GM18499 (cell line): ENCODE data around the gene CFAP97.
"Not testable (repeated sequence)": the region's sequence is repeated elsewhere in the genome, so short reads cannot be mapped to it uniquely, and the experiment has no call there.

Experiments
- ATAC-seq: cut with Tn5 transposase; IDR thresholded peaks from one replicate; pipeline ENCODE4 v1.9.1; 2021; ENCODE audit warnings: moderate number of reproducible peaks; ENCODE audit not compliant: insufficient read depth, unreplicated experiment

CFAP97 gene

GRCh38 chr4:185224597-185224996 is 20.8 kb upstream of the CFAP97 start:
- ATAC-seq, result no peak

- ATAC-seq, result no peak
Observed at GRCh38 chr4:185222598-185222997, 18.8 kb upstream of the CFAP97 start.

- no peak for ATAC-seq
Observed at GRCh38 chr4:185221912-185222311, 18.1 kb upstream of the CFAP97 start.

GRCh38 chr4:185221491-185221890 is 17.7 kb upstream of the CFAP97 start:
- no peak for ATAC-seq

- ATAC-seq, result peak; percentile 44
Observed at GRCh38 chr4:185219551-185220344, 15.9 kb upstream of the CFAP97 start.

- ATAC-seq, result no peak
Observed at GRCh38 chr4:185218312-185218711, 14.5 kb upstream of the CFAP97 start.

- no peak for ATAC-seq
Observed at GRCh38 chr4:185217408-185217975, 13.7 kb upstream of the CFAP97 start.

GRCh38 chr4:185215261-185215660 is 11.5 kb upstream of the CFAP97 start:
- no peak for ATAC-seq

GRCh38 chr4:185213877-185214276 is 10.1 kb upstream of the CFAP97 start:
- ATAC-seq, result peak; percentile 56

GRCh38 chr4:185212581-185212980 is 8.8 kb upstream of the CFAP97 start:
- no peak for ATAC-seq

- ATAC-seq, result no peak
Observed at GRCh38 chr4:185211641-185212040, 7.8 kb upstream of the CFAP97 start.

- no peak for ATAC-seq
Observed at GRCh38 chr4:185211035-185211434, 7.2 kb upstream of the CFAP97 start.

- no peak for ATAC-seq
Observed at GRCh38 chr4:185210102-185210981, 6.5 kb upstream of the CFAP97 start.

GRCh38 chr4:185209852-185210101 is 6.0 kb upstream of the CFAP97 start:
- not testable (repeated sequence) for ATAC-seq

GRCh38 chr4:185209031-185209851 is 5.4 kb upstream of the CFAP97 start, which contains the start of gene SNX25:
Gene SNX25, plus strand, starts transcription at chr4:185209598. Its CDS starts 229 bp downstream, at chr4:185209827.
- peak; percentile 33 for ATAC-seq

GRCh38 chr4:185207466-185207865 is 3.7 kb upstream of the CFAP97 start:
- no peak for ATAC-seq

GRCh38 chr4:185205697-185206342 is 2.0 kb upstream of the CFAP97 start:
- no peak for ATAC-seq

- not testable (repeated sequence) for ATAC-seq
Observed at GRCh38 chr4:185205073-185205472, 1.3 kb upstream of the CFAP97 start.

GRCh38 chr4:185204238-185204910 is 574 bp upstream of the CFAP97 start:
- no peak for ATAC-seq
